Endothelial cell of hepatic sinusoid (primary cell): ENCODE data around the gene ARFGAP3.

Experiments
- in situ Hi-C: cut with HindIII; loops from 2 replicates; pipeline ENCODE4 v1.10.0; 2017; ENCODE audit warnings: low sequenced_read_pairs

Gene ARFGAP3

GRCh38 chr22:42829302-42829701 is 27.8 kb downstream of the ARFGAP3 start:
- in situ Hi-C loops, result no loop called here

GRCh38 chr22:42825796-42826195 is 31.3 kb downstream of the ARFGAP3 start:
- in situ Hi-C loops, result no loop called here

- in situ Hi-C loops, result loop anchor here (25.0 kb wide), 1 partner anchor 159 kb away; no protein-coding TSS in a partner anchor
These were observed 35.7 kb downstream of the ARFGAP3 start for GRCh38 chr22:42821386-42821785.

- in situ Hi-C loops, result loop anchor here (25.0 kb wide), 1 partner anchor 158 kb away; no protein-coding TSS in a partner anchor
These were observed 36.9 kb downstream of the ARFGAP3 start for GRCh38 chr22:42820045-42820763.

- in situ Hi-C loops, result loop anchor here (25.0 kb wide), 1 partner anchor 157 kb away; no protein-coding TSS in a partner anchor
These were observed 37.5 kb downstream of the ARFGAP3 start for GRCh38 chr22:42819412-42820044.

GRCh38 chr22:42817556-42817955 is 39.5 kb downstream of the ARFGAP3 start:
- in situ Hi-C loops, result loop anchor here (25.0 kb wide), 1 partner anchor 155 kb away; no protein-coding TSS in a partner anchor

- in situ Hi-C loops, result loop anchor here (25.0 kb wide), 1 partner anchor 154 kb away; no protein-coding TSS in a partner anchor
These were observed 40.7 kb downstream of the ARFGAP3 start for GRCh38 chr22:42816336-42816735.

GRCh38 chr22:42814616-42815015 is 42.5 kb downstream of the ARFGAP3 start:
- in situ Hi-C loops, result loop anchor here (25.0 kb wide), 1 partner anchor 152 kb away; no protein-coding TSS in a partner anchor

- in situ Hi-C loops, result loop anchor here (25.0 kb wide), 1 partner anchor 152 kb away; no protein-coding TSS in a partner anchor
These were observed 42.9 kb downstream of the ARFGAP3 start for GRCh38 chr22:42814215-42814614.

GRCh38 chr22:42813501-42813900 is 43.6 kb downstream of the ARFGAP3 start:
- in situ Hi-C loops, result loop anchor here (25.0 kb wide), 1 partner anchor 151 kb away; no protein-coding TSS in a partner anchor

- in situ Hi-C loops, result loop anchor here (25.0 kb wide), 1 partner anchor 149 kb away; no protein-coding TSS in a partner anchor
These were observed 45.6 kb downstream of the ARFGAP3 start for GRCh38 chr22:42811459-42811858.

GRCh38 chr22:42808521-42808920 is 48.6 kb downstream of the ARFGAP3 start:
- in situ Hi-C loops, result loop anchor here (25.0 kb wide), 1 partner anchor 146 kb away; no protein-coding TSS in a partner anchor

- in situ Hi-C loops, result loop anchor here (25.0 kb wide), 1 partner anchor 145 kb away; no protein-coding TSS in a partner anchor
These were observed 49.9 kb downstream of the ARFGAP3 start for GRCh38 chr22:42807185-42807584.

- in situ Hi-C loops, result loop anchor here (25.0 kb wide), 1 partner anchor 144 kb away; no protein-coding TSS in a partner anchor
These were observed 50.9 kb downstream of the ARFGAP3 start for GRCh38 chr22:42805998-42806830.

- in situ Hi-C loops, result loop anchor here (25.0 kb wide), 1 partner anchor 143 kb away; no protein-coding TSS in a partner anchor
These were observed 51.8 kb downstream of the ARFGAP3 start for GRCh38 chr22:42805016-42805997.

- in situ Hi-C loops, result loop anchor here (5.0 to 25.0 kb wide), 2 partner anchors 104 to 141 kb away; no protein-coding TSS in a partner anchor
These were observed 53.7 kb downstream of the ARFGAP3 start for GRCh38 chr22:42803389-42803788.

- in situ Hi-C loops, result loop anchor here (5.0 to 25.0 kb wide), 2 partner anchors 106 to 139 kb away; no protein-coding TSS in a partner anchor
These were observed 55.6 kb downstream of the ARFGAP3 start for GRCh38 chr22:42801252-42802080.
